OCI-LY7 (cell line): ENCODE measurements around the gene SRXN1.

Experiments used
- CTCF ChIP-seq: fragments of 200-600 bp; sonication (generic); conservative IDR thresholded peaks from 2 replicates; pipeline ENCODE4 v1.5.1; 2014; ENCODE audit warnings: mild to moderate bottlenecking, antibody characterized with exemption, low read length, moderate library complexity, mixed read lengths
- EZH2phosphoT487 ChIP-seq: fragments of 200-600 bp; sonication (generic); IDR thresholded peaks from 2 replicates; pipeline ENCODE4 v1.6.1; 2018; ENCODE audit warnings: low read depth, borderline replicate concordance, mild to moderate bottlenecking, mixed run types, antibody characterized with exemption, low read length, moderate library complexity, mixed read lengths

GRCh38 chr20:650281-650680 is 2.7 kb downstream of the SRXN1 start:
- TF ChIP-seq CTCF: no peak
- no peak for TF ChIP-seq EZH2phosphoT487
